Vagina (tissue), 2 donors: ENCODE data around the gene DNAH10. TPM values are rescaled to one million over a fixed set of nuclear protein-coding genes. Genes with fewer than 3 reads are reported as not detected.

ENCODE experiments used
- DNase-seq, 2 donors: peaks; one replicate each; pipeline ENCODE4 v3.0.0-alpha.2; 2017; ENCODE audit errors: extremely low spot score in 2 of 2
- H3K27ac ChIP-seq: fragments of 200-600 bp; sonication (generic); one replicate; pipeline ENCODE4 v1.5.1; 2019
- H3K27me3 ChIP-seq: fragments of 200-600 bp; sonication (generic); one replicate; pipeline ENCODE4 v1.5.1; 2019
- H3K36me3 ChIP-seq, 2 donors: fragments of 200-600 bp; sonication (generic); one replicate each; pipeline ENCODE4 v1.5.1; 2017 to 2019
- H3K4me1 ChIP-seq: fragments of 200-600 bp; sonication (generic); one replicate; pipeline ENCODE4 v1.5.1; 2019
- H3K4me3 ChIP-seq, 2 donors: fragments of 200-600 bp; sonication (generic); 1 replicate in 1 of 2; 2 replicates in 1 of 2; pipeline ENCODE4 v1.5.1; 2016 to 2019
- H3K9me3 ChIP-seq: fragments of 200-600 bp; sonication (generic); one replicate; pipeline ENCODE4 v1.5.1; 2019
- POLR2A ChIP-seq, 2 donors: fragments of 450-650 bp; IDR thresholded peaks; one replicate each; pipeline ENCODE4 v1.6.1; 2017; ENCODE audit warnings: antibody characterized with exemption in 2 of 2, mild to moderate bottlenecking in 2 of 2, moderate library complexity in 2 of 2
- POLR2AphosphoS5 ChIP-seq, 2 donors: sonication (generic); formaldehyde crosslinking; IDR thresholded peaks; one replicate each; pipeline ENCODE4 v1.9.0; 2017; ENCODE audit warnings: antibody characterized with exemption in 2 of 2, mild to moderate bottlenecking in 2 of 2, low read depth in 1 of 2; ENCODE audit not compliant: insufficient read depth in 1 of 2
- intact Hi-C: fragments of 100-400 bp; cut with DNase I; formaldehyde crosslinking; loops from one replicate; pipeline ENCODE4 v1.15.1; 2023
- total RNA-seq: library from RNA; depleted of rRNA; stranded (reverse); fragments of >200 nt; gene quantifications from one replicate; pipeline ENCODE4 v1.2.3, GENCODE V29; 2016
- TF ChIP-seq, protein P1 (sequence below), 3 experiments: fragments of 450-650 bp in 2 of 3; fragments of 200-600 bp in 1 of 3; sonication (generic) in 1 of 3; IDR thresholded peaks; one replicate each; pipeline ENCODE4 v1.5.1; 2017 to 2019; ENCODE audit warnings: antibody characterized with exemption in 3 of 3, mild to moderate bottlenecking in 2 of 3, moderate library complexity in 2 of 3

DNAH10 gene
- total RNA-seq, 1 donor from 2014 or later: not detected

DNA sequence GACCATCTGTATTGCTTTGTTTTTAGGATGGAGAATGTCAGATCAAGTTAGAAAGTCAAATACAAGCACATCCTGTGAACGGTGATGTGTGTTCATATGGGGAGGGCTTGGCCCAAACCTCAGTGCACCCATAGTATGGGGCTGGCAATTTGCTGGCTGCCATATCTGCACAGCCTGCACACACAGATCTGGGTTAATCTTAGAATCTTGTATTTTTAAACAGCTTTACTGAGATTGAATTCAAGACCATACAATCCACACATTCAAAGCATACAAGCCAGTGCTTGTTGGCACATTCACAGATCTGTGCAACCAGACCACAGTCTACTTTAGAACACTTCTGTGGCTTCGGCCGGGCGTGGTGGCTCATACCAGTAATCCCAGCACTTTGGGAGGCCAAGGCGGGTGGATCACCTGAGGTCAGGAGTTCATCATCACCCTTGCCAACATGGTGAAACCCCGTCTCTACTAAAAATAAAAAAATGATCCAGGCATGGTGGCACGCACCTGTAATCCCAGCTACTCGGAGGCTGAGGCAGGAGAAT, 120.1 kb downstream of the DNAH10 start:
- no peaks in the 10 kb centered on the region for H3K4me1 ChIP-seq
- no peak for TF ChIP-seq POLR2A (IDR thresholded peaks at IDR 0.05)
- TF ChIP-seq, protein P1, sequence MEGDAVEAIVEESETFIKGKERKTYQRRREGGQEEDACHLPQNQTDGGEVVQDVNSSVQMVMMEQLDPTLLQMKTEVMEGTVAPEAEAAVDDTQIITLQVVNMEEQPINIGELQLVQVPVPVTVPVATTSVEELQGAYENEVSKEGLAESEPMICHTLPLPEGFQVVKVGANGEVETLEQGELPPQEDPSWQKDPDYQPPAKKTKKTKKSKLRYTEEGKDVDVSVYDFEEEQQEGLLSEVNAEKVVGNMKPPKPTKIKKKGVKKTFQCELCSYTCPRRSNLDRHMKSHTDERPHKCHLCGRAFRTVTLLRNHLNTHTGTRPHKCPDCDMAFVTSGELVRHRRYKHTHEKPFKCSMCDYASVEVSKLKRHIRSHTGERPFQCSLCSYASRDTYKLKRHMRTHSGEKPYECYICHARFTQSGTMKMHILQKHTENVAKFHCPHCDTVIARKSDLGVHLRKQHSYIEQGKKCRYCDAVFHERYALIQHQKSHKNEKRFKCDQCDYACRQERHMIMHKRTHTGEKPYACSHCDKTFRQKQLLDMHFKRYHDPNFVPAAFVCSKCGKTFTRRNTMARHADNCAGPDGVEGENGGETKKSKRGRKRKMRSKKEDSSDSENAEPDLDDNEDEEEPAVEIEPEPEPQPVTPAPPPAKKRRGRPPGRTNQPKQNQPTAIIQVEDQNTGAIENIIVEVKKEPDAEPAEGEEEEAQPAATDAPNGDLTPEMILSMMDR (IDR thresholded peaks at IDR 0.05): no peak
- TF ChIP-seq POLR2AphosphoS5 (IDR thresholded peaks at IDR 0.05; ENCODE audit: insufficient read depth in 1 of 2, low read depth in 1 of 2): no peak
- intact Hi-C loops: no loop called here
- H3K9me3 ChIP-seq: no peaks in the 10 kb centered on the region
- no peak overlapping the region for H3K4me3 ChIP-seq
- DNase-seq: no peak
- H3K36me3 ChIP-seq: no peaks in the 10 kb centered on the region
- H3K27ac ChIP-seq: no peak overlapping the region
- no peaks in the 10 kb centered on the region for H3K27me3 ChIP-seq

DNA sequence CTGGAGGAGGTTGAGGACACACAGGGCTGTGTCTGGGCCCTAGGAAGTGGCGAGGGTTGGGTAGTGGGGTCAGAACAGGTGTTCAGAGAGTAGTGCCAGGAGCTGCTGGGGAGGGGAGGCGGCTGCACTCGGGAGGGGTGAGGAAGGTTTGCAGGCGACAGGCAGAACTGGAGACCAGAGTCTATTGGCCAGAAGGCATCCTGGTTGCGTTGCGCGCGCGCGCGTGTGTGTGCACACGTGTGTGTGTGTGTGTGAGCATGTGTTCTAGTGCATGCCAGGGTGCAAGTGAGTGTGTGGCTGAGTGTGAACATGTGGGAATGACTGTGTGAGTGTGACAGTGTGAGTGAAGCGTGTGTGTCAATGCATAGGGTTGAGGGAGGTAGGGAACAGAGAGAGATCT, 124.2 kb downstream of the DNAH10 start:
- no peaks in the 10 kb centered on the region for H3K27me3 ChIP-seq
- no peaks in the 10 kb centered on the region for H3K36me3 ChIP-seq
- H3K4me1 ChIP-seq: no peaks in the 10 kb centered on the region
- no peaks in the 10 kb centered on the region for H3K9me3 ChIP-seq
- H3K4me3 ChIP-seq: no peak overlapping the region
- no peak for DNase-seq
- H3K27ac ChIP-seq: no peak overlapping the region
- intact Hi-C loops: no loop called here
- TF ChIP-seq POLR2AphosphoS5 (IDR thresholded peaks at IDR 0.05; ENCODE audit: insufficient read depth in 1 of 2, low read depth in 1 of 2): no peak
- TF ChIP-seq, protein P1 (IDR thresholded peaks at IDR 0.05): no peak
- no peak for TF ChIP-seq POLR2A (IDR thresholded peaks at IDR 0.05)

DNA sequence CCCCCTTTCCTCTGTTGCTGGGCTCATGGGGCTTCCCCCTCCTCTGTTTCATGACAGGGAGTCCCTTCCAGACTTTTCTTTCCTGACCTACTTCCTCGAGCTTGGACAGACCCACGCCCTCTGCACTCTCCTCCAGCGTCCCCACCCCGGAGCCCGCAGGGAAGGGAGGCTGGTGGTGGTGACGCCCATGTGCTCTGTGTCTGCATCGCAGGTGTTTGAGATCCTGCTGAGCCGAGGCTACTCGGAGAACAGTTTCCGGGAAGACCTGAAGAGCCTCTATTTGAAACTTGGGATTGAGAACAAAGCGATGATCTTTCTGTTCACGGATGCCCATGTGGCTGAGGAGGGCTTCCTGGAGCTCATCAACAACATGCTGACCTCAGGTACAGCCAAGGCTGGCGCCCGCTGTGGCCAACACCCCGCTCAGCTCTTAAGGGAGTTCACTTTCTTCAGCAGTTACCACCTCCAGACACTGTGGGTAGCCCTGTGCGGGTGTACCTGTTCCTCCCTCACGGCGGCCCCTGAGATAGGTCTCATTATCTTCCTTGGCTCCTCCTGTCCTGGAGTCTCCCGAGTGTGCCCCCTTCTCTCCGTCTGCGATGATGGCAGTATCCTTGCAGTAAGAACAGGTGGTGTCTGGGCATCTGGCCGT, 125.0 kb downstream of the DNAH10 start:
- H3K27me3 ChIP-seq: no peaks in the 10 kb centered on the region
- H3K4me1 ChIP-seq: no peaks in the 10 kb centered on the region
- intact Hi-C loops: no loop called here

DNA sequence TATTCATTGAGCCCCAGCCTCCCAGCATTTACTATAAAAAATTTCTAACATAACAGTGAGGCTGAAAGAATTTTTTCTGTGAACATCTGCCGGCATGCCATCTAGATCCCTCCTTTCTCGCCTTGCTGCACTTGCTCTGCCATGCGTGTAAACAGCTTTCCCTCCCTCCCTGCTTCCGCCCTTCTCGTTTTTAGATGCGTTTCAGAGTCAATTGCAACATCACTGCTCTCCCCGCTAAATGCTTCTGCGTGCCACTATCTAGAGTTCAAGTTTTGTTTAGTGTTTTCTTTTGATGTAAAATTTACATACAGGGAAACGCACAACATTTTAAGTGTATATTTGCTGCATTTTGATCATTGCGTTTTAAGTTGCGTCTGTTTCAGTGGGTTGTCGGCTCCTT, 126.9 kb downstream of the DNAH10 start:
- no peaks in the 10 kb centered on the region for H3K9me3 ChIP-seq
- H3K4me3 ChIP-seq: no peak overlapping the region
- DNase-seq: no peak
- no peak for TF ChIP-seq POLR2AphosphoS5 (IDR thresholded peaks at IDR 0.05; ENCODE audit: insufficient read depth in 1 of 2, low read depth in 1 of 2)
- no peak for TF ChIP-seq POLR2A (IDR thresholded peaks at IDR 0.05)
- TF ChIP-seq, protein P1 (IDR thresholded peaks at IDR 0.05): no peak
- no peak overlapping the region for H3K27ac ChIP-seq
- no peaks in the 10 kb centered on the region for H3K36me3 ChIP-seq
- H3K27me3 ChIP-seq: no peaks in the 10 kb centered on the region
- intact Hi-C loops: no loop called here
- H3K4me1 ChIP-seq: no peaks in the 10 kb centered on the region

More for the DNA sequence above, 125.0 kb downstream of the DNAH10 start:
- H3K27ac ChIP-seq: no peak overlapping the region
- DNase-seq: no peak
- no peaks in the 10 kb centered on the region for H3K36me3 ChIP-seq
- no peak overlapping the region for H3K4me3 ChIP-seq
- TF ChIP-seq POLR2AphosphoS5 (IDR thresholded peaks at IDR 0.05; ENCODE audit: insufficient read depth in 1 of 2, low read depth in 1 of 2) (no peak), POLR2A (IDR thresholded peaks at IDR 0.05) (no peak)
- TF ChIP-seq, protein P1 (IDR thresholded peaks at IDR 0.05): no peak
- H3K9me3 ChIP-seq: no peaks in the 10 kb centered on the region

DNA sequence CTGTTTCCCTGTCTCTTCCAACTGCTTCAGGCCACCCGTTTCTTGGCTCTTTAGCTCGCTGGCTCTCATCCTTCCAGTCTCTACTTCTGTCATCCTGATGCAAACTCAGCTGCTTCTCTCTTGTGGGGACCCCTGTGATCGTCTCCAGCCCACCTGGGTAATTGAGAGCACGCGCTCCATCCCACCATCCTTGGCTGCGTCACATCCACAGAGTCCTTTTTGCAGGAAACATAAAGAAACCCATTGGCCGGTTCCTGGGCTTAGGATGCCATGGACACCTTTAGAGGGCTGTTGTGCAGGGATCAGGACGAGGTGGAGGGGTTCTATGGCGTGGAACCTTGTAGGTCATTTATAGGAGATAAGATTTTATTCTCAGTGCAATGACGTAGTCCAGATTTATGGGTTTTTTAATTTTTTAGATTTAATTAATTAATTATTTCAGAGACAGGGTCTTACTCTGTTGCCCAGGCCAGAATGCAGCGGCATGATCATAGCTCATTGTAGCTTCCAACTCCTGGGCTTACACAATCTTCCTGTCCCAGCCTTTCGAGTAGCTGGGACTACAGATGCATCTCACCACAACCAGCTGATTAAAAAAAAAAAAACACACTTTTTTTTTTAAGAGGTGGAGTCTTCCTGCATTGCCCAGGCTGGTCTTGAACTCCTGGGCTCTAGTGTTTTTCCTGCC, 127.9 kb downstream of the DNAH10 start:
- no peaks in the 10 kb centered on the region for H3K36me3 ChIP-seq
- no peaks in the 10 kb centered on the region for H3K9me3 ChIP-seq
- H3K4me1 ChIP-seq: no peaks in the 10 kb centered on the region
- intact Hi-C loops: no loop called here
- H3K27me3 ChIP-seq: no peaks in the 10 kb centered on the region
- no peak overlapping the region for H3K4me3 ChIP-seq
- TF ChIP-seq, protein P1 (IDR thresholded peaks at IDR 0.05): no peak
- TF ChIP-seq POLR2A (IDR thresholded peaks at IDR 0.05) (no peak), POLR2AphosphoS5 (IDR thresholded peaks at IDR 0.05; ENCODE audit: insufficient read depth in 1 of 2, low read depth in 1 of 2) (no peak)
- DNase-seq: no peak
- H3K27ac ChIP-seq: no peak overlapping the region
